Muscle of leg (tissue), 11 donors: Measurements from ENCODE around the gene LAMA4. TPM values are rescaled to one million over a fixed set of nuclear protein-coding genes. Genes with fewer than 3 reads are reported as not detected.

Experiments
- DNase-seq: peaks from one replicate; pipeline ENCODE4 v3.0.0; 2013
- H3K27ac ChIP-seq: one replicate; pipeline ENCODE4 v1.5.1; 2013; ENCODE audit warnings: mild to moderate bottlenecking, low read length, control low read depth
- H3K27me3 ChIP-seq: one replicate; pipeline ENCODE4 v1.6.1; 2013; ENCODE audit warnings: low read length; ENCODE audit not compliant: control insufficient read depth, insufficient read depth
- H3K36me3 ChIP-seq: one replicate; pipeline ENCODE4 v1.6.1; 2013; ENCODE audit warnings: low read length; ENCODE audit not compliant: control insufficient read depth, insufficient read depth
- H3K4me1 ChIP-seq: one replicate; pipeline ENCODE4 v1.6.1; 2013; ENCODE audit warnings: low read length; ENCODE audit not compliant: control insufficient read depth, insufficient read depth
- H3K4me3 ChIP-seq: one replicate; pipeline ENCODE4 v1.5.1; 2013; ENCODE audit warnings: low read length, control low read depth
- H3K9me3 ChIP-seq: replicated peaks from 2 replicates; pipeline ENCODE4 v1.6.1; 2013; ENCODE audit warnings: low read depth, low read length; ENCODE audit not compliant: control insufficient read depth
- WGBS: methylation state at CpG from one replicate; pipeline ENCODE4 v1.1.5; 2013; ENCODE audit warnings: missing lambda C conversion rate; ENCODE audit not compliant: insufficient coverage; 5-methylcytosine and 5-hydroxymethylcytosine counted together
- polyA plus RNA-seq, 8 donors: library from polyadenylated mRNA; unstranded; fragments of 120-200 nt; gene quantifications; one replicate each; pipeline versions ENCODE4 v1.2.1 to v1.2.3, GENCODE V29; 2013; ENCODE audit warnings: inconsistent platforms in 1 of 8, low replicate concordance in 1 of 8; ENCODE audit not compliant: insufficient read length in 8 of 8, insufficient read depth in 1 of 8
- total RNA-seq: library from RNA; stranded (reverse); fragments of 120-200 nt; gene quantifications from one replicate; pipeline ENCODE4 v1.2.4, GENCODE V29; 2013

The LAMA4 gene
- total and polyA plus RNA-seq, 9 donors: 123 to 249 (median 188) TPM

- H3K36me3 ChIP-seq: peaks cover 21% of the 10 kb centered on the region
These were observed 61.2 kb downstream of the LAMA4 start for GRCh38 chr6:112193117-112193516.

DNA sequence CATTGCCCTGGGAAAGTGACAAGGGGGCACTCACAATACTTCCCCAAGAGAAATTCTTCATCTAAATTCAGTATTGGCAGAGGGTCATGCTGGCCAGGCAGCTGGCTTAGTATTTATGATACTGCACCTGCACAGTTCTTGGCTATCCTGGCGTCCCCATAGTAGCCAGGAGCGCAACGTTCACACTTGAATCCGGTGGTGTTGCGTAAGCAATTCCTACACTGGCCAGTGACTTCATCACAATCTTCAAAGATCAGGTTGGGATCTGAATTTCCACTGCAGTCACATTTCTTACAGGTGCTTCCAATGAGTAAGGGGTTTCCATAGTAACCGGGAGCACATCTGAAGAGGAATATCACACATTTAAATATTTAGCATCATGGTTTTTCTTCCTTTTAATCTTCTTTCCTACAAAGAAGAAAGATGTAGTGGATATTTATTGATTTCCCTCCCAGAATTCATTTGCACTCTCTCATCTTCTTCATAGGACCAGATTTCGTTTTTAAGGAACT, 62.8 kb downstream of the LAMA4 start:
- H3K36me3 ChIP-seq: peaks cover 27% of the 10 kb centered on the region
- no peak for DNase-seq
- no peaks in the 10 kb centered on the region for H3K9me3 ChIP-seq
- no peak overlapping the region for H3K4me3 ChIP-seq
- 93% methylated on average over 3 of the region's 7 CpGs for WGBS
- no peaks in the 10 kb centered on the region for H3K27me3 ChIP-seq
- H3K4me1 ChIP-seq: peaks cover 11% of the 10 kb centered on the region
- no peak overlapping the region for H3K27ac ChIP-seq

More at GRCh38 chr6:112193117-112193516, 61.2 kb downstream of the LAMA4 start:
- Histone ChIP-seq H3K4me1 (peaks cover 8% of the 10 kb centered on the region), H3K27ac (no peak overlapping the region), H3K4me3 (no peak overlapping the region), H3K9me3 (no peaks in the 10 kb centered on the region), H3K27me3 (no peaks in the 10 kb centered on the region)
- DNase-seq: peak; percentile 58

DNA sequence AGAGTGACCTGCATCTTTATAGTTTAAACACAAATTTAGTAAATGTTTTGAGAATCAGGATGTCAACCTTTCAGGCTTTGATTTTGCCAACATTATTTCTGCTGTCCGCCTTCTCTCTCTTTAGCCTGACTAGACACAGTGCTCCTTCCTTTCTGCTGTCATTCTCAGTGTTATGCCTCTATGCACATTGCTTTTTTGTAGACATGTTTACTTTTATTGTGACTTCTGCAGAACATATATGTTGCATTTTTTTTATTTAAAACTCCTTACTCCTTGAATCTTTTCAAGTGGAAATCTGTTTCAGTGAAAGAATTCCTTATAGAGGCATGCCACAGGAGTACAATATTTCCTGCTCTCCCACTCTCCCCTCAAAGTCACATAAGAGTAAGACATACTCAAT, 64.2 kb downstream of the LAMA4 start:
- Histone ChIP-seq H3K4me1 (peaks cover 11% of the 10 kb centered on the region), H3K27me3 (no peaks in the 10 kb centered on the region), H3K9me3 (no peaks in the 10 kb centered on the region), H3K36me3 (peaks cover 37% of the 10 kb centered on the region), H3K27ac (no peak overlapping the region), H3K4me3 (no peak overlapping the region)
- WGBS: no CpG with 5 or more reads among the region's 1 CpG
- peak; percentile 55 for DNase-seq

DNA sequence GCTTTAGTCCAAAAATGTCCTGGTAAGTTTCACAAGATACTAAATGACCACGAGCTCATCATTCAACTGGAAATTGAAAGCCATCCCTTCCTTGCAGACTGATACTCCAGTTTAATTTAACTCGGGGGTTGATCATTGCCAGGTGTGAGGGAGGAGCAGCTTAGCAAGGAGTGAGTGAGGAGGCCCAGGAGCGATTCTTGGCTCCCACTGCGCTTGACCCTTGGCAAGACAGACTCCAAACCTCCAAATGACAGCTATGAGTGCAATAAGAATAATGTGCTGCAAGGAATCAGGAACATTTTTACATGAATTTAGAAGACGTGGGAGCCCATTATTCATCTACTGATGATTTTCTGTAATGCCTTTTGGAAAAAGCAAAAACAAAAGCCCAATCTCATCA, 64.9 kb downstream of the LAMA4 start:
- peak; percentile 95 for DNase-seq
- Histone ChIP-seq H3K4me3 (no peak overlapping the region), H3K27me3 (no peaks in the 10 kb centered on the region), H3K27ac (peak overlapping the region; percentile 61), H3K4me1 (peaks cover 11% of the 10 kb centered on the region), H3K36me3 (peaks cover 37% of the 10 kb centered on the region), H3K9me3 (no peaks in the 10 kb centered on the region)
- WGBS: 20% methylated on average over 1 of the region's 5 CpGs

DNA sequence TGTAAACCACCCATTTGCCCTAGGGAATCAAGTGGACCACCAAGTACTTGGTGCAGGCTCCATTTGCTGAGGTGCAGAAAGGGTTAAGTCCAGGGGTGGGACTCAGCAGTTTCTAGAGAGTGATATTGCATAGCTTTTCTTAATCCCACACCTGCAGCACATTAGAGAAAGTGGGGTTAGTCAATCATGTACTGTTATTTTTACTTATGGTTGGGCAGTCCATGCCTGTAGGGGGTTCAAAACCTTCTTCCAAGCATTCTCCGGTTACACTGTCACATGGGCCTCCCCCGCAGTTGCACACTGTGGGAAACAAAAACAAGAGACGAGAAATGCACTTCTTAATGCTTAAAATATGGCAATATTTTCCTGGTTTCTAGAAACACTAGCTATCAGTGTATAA, 65.5 kb downstream of the LAMA4 start:
- peaks cover 11% of the 10 kb centered on the region for H3K4me1 ChIP-seq
- H3K36me3 ChIP-seq: peaks cover 37% of the 10 kb centered on the region
- H3K27ac ChIP-seq: peak overlapping the region; percentile 61
- H3K9me3 ChIP-seq: no peaks in the 10 kb centered on the region
- no peaks in the 10 kb centered on the region for H3K27me3 ChIP-seq
- DNase-seq: peak; percentile 89
- H3K4me3 ChIP-seq: no peak overlapping the region
- no CpG with 5 or more reads among the region's 3 CpGs for WGBS

- DNase-seq: no peak
- H3K4me1 ChIP-seq: peaks cover 11% of the 10 kb centered on the region
- no peak overlapping the region for H3K4me3 ChIP-seq
- no peak overlapping the region for H3K27ac ChIP-seq
- WGBS: 54% methylated on average over 6 of the region's 6 CpGs
- H3K36me3 ChIP-seq: peaks cover 38% of the 10 kb centered on the region
- no peaks in the 10 kb centered on the region for H3K9me3 ChIP-seq
- H3K27me3 ChIP-seq: no peaks in the 10 kb centered on the region
These were observed 66.6 kb downstream of the LAMA4 start for GRCh38 chr6:112187736-112188135.

DNA sequence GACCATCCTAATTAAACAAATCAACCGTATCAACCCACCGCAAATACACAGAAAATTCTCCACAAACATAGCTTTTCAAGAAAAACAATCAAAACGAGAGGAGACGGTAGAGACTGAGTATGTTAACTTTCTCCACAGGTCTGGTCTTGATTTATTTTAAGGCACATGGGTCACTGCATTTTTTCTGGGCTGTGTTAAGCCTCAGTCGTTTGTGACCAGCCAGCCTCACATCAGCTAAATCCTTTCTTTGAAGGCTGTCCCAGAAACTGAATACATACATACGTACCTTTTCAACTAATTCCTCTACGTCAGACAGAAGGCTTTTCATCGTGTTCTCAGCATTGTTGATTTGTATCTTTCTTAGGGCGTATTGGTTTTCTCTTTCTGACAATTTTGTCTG, 69.4 kb downstream of the LAMA4 start:
- Histone ChIP-seq H3K27me3 (no peaks in the 10 kb centered on the region), H3K4me1 (peaks cover 14% of the 10 kb centered on the region), H3K4me3 (no peak overlapping the region), H3K36me3 (peaks cover 42% of the 10 kb centered on the region), H3K27ac (no peak overlapping the region), H3K9me3 (no peaks in the 10 kb centered on the region)
- WGBS: no CpG with 5 or more reads among the region's 9 CpGs
- DNase-seq: peak; percentile 71

GRCh38 chr6:112183271-112183671, 71.1 kb downstream of the LAMA4 start:
- Histone ChIP-seq H3K4me3 (no peak overlapping the region), H3K27ac (no peak overlapping the region), H3K27me3 (no peaks in the 10 kb centered on the region), H3K36me3 (peaks cover 43% of the 10 kb centered on the region), H3K4me1 (peaks cover 15% of the 10 kb centered on the region), H3K9me3 (no peaks in the 10 kb centered on the region)
- no CpG with 5 or more reads among the region's 3 CpGs for WGBS
- DNase-seq: no peak

- H3K9me3 ChIP-seq: no peaks in the 10 kb centered on the region
- H3K27me3 ChIP-seq: no peaks in the 10 kb centered on the region
- DNase-seq: no peak
- no peak overlapping the region for H3K27ac ChIP-seq
- peaks cover 11% of the 10 kb centered on the region for H3K4me1 ChIP-seq
- WGBS: 89% methylated on average over 5 of the region's 5 CpGs
- H3K36me3 ChIP-seq: peaks cover 37% of the 10 kb centered on the region
- no peak overlapping the region for H3K4me3 ChIP-seq
These were observed 73.2 kb downstream of the LAMA4 start for GRCh38 chr6:112181130-112181529.

DNA sequence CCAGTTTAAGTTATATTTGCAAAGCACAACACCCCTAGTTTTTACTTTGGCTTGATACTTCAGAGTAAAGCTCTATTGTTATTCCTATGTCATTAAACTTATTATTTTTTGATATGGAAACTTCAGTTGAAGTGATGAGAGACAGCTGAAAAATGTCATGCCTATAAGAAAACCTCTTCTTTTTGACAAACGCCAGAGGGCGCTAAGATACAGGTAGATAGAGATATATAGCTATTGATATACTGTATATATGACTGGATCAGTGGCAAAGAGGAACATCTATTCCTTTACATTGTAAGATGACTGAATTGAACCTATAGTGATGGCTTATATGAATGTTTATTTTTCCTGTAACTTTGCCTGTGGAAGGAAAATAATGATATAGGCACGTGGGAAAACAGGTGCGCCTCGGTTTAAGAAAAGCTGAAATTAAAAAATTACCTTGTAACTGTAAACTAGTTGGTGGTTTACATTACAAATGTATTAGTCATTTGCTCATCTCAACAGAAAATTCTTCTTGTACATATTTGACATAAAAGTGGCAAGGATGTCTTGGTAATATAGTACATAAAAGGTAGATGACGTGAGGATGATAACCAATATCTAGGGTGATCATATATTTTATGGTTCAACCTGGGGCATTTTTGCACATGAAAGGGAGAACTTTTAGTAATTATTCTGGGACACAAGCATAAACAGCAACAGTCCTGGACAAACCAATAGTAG, 74.1 kb downstream of the LAMA4 start:
- peak; percentile 91 for DNase-seq
- no CpG with 5 or more reads among the region's 6 CpGs for WGBS
- peaks cover 36% of the 10 kb centered on the region for H3K36me3 ChIP-seq
- H3K27me3 ChIP-seq: no peaks in the 10 kb centered on the region
- peaks cover 11% of the 10 kb centered on the region for H3K4me1 ChIP-seq
- H3K27ac ChIP-seq: no peak overlapping the region
- no peak overlapping the region for H3K4me3 ChIP-seq
- H3K9me3 ChIP-seq: no peaks in the 10 kb centered on the region
